Epithelial cell of esophagus (primary cell): ENCODE measurements around the gene CENPS.

ENCODE experiments used
- DNase-seq: peaks from one replicate; pipeline ENCODE4 v3.0.0; 2010; ENCODE audit warnings: low read depth
- H3K4me3 ChIP-seq: 2 replicates; pipeline ENCODE4 v1.5.1; 2011; ENCODE audit warnings: mild to moderate bottlenecking, low read length, control low read depth
- CTCF ChIP-seq: IDR thresholded peaks from 2 replicates; pipeline ENCODE4 v1.5.1; 2011; ENCODE audit warnings: low read depth, mild to moderate bottlenecking, low read length, control low read depth, inconsistent platforms; ENCODE audit not compliant: insufficient read depth; ENCODE audit errors: missing control alignments

CENPS gene

GRCh38 chr1:10444795-10445397 lies 14.7 kb downstream of the CENPS start:
- H3K4me3 ChIP-seq = no peak overlapping the region
- DNase-seq = no peak
- TF ChIP-seq CTCF = no peak

GRCh38 chr1:10446790-10447422 lies 16.7 kb downstream of the CENPS start:
- TF ChIP-seq CTCF = no peak
- no peak for DNase-seq
- no peak overlapping the region for H3K4me3 ChIP-seq

- no peak within 1 kb of the TSS for H3K4me3 ChIP-seq
- no peak for DNase-seq
- TF ChIP-seq CTCF = no peak
Measured at GRCh38 chr1:10449751-10450150, 19.5 kb downstream of the CENPS start, which contains the start of gene CORT. TSS of gene CORT (plus strand) at chr1:10450031. CDS start at chr1:10450224, 193 bp downstream.

- no peak for TF ChIP-seq CTCF
- no peak overlapping the region for H3K4me3 ChIP-seq
- no peak for DNase-seq
Measured at GRCh38 chr1:10450156-10450814, 20.1 kb downstream of the CENPS start.

DNA sequence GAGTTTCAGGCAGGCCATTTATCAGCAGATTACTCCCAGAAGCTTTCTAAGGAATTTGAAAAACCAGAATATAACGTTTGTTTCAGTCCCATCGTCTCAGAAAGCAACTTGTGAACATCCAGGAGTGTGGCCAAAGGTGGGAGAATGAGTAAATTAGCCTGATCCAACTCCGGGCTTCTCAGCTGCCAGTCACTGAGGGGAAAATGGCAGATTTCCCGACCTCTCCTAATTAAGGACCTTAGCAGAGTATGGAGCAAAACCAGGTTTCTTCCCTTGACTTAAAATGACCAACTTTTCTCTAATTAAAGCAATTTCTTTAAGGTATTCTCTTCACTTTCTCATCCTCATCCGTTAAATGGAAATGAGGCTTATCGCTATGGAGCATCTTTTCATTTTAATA lies 20.6 kb downstream of the CENPS start:
- H3K4me3 ChIP-seq = no peak overlapping the region
- DNase-seq = no peak
- TF ChIP-seq CTCF = no peak

- no peak overlapping the region for H3K4me3 ChIP-seq
- no peak for TF ChIP-seq CTCF
- DNase-seq = no peak
Measured at GRCh38 chr1:10451287-10451686, 21.1 kb downstream of the CENPS start.
